Endothelial cell of umbilical vein (primary cell): ENCODE results near the gene CAMSAP1.

ENCODE experiments used
- EZH2 ChIP-seq: IDR thresholded peaks from 2 replicates; pipeline ENCODE4 v1.6.1; 2012; ENCODE audit warnings: borderline replicate concordance, low read depth, mild to moderate bottlenecking, moderate library complexity, low read length, inconsistent platforms; ENCODE audit not compliant: severe bottlenecking
- FOS ChIP-seq: IDR thresholded peaks from 2 replicates; pipeline ENCODE4 v1.6.1; 2011; ENCODE audit warnings: mild to moderate bottlenecking, low read length, moderate library complexity, borderline replicate concordance; ENCODE audit not compliant: insufficient read depth
- JUN ChIP-seq: IDR thresholded peaks from 2 replicates; pipeline ENCODE4 v1.6.1; 2011; ENCODE audit warnings: borderline replicate concordance, low read depth; ENCODE audit not compliant: insufficient read length, insufficient read depth
- MYC ChIP-seq: IDR thresholded peaks from one replicate; pipeline ENCODE4 v1.6.1; 2011; ENCODE audit warnings: mild to moderate bottlenecking, low read depth, low read length
- POLR2A ChIP-seq: IDR thresholded peaks from 2 replicates; pipeline ENCODE4 v1.6.1; 2012; ENCODE audit warnings: low read depth, mild to moderate bottlenecking, control low read depth, low read length
- POLR2AphosphoS5 ChIP-seq: IDR thresholded peaks from 2 replicates; pipeline ENCODE4 v1.6.1; 2012; ENCODE audit warnings: low read depth, mild to moderate bottlenecking, control low read depth, low read length, moderate library complexity; ENCODE audit not compliant: insufficient read depth
- TF ChIP-seq, protein P1 (sequence below), 2 donors: IDR thresholded peaks; 1 replicate in 1 of 2; 2 replicates in 1 of 2; pipeline ENCODE4 v1.5.1; 2011; ENCODE audit warnings: low read length in 2 of 2, mild to moderate bottlenecking in 2 of 2, moderate library complexity in 2 of 2, control low read depth in 1 of 2, inconsistent platforms in 1 of 2, low read depth in 1 of 2; ENCODE audit not compliant: insufficient read depth in 1 of 2; ENCODE audit errors: extremely low read depth in 1 of 2
- TF ChIP-seq, protein P2 (sequence below): IDR thresholded peaks from 2 replicates; pipeline ENCODE4 v1.6.1; 2011; ENCODE audit not compliant: insufficient read depth, insufficient read length

DNA sequence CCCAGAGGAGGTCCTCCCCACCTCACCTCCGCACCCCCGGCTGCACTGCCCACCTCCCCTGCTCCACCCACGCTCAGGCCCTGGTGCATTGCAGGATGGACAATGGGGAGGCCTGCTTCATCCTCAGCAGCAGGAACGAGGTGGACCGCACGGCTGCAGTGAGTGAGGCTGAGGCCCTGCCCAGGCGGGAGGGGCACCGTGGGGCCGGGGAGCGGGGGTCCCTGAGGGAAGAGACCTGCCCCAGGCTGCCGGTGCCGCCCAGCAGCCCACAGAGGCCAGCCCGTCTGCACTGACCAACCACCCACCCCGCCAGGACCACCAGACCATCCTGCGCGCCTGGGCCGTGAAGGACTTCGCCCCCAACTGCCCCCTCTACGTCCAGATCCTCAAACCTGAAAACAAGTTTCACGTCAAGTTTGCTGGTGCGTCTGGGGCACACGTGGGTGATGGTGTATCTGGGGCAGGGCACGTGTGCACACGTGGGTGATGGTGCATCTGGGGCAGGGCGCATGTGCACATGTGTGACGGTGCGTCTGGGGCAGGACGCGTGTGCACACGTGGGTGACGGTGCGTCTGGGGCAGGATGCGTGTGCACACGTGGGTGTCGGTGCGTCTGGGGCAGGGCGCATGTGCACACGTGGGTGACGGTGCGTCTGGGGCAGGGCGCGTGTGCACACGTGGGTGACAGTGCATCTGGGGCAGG is 138.7 kb downstream of the CAMSAP1 start:
- TF ChIP-seq, protein P1, sequence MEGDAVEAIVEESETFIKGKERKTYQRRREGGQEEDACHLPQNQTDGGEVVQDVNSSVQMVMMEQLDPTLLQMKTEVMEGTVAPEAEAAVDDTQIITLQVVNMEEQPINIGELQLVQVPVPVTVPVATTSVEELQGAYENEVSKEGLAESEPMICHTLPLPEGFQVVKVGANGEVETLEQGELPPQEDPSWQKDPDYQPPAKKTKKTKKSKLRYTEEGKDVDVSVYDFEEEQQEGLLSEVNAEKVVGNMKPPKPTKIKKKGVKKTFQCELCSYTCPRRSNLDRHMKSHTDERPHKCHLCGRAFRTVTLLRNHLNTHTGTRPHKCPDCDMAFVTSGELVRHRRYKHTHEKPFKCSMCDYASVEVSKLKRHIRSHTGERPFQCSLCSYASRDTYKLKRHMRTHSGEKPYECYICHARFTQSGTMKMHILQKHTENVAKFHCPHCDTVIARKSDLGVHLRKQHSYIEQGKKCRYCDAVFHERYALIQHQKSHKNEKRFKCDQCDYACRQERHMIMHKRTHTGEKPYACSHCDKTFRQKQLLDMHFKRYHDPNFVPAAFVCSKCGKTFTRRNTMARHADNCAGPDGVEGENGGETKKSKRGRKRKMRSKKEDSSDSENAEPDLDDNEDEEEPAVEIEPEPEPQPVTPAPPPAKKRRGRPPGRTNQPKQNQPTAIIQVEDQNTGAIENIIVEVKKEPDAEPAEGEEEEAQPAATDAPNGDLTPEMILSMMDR (IDR thresholded peaks at IDR 0.05; ENCODE audit: extremely low read depth in 1 of 2, insufficient read depth in 1 of 2, low read depth in 1 of 2, low read length in 2 of 2) = no peak
- TF ChIP-seq POLR2A = no peak
- TF ChIP-seq, protein P2, sequence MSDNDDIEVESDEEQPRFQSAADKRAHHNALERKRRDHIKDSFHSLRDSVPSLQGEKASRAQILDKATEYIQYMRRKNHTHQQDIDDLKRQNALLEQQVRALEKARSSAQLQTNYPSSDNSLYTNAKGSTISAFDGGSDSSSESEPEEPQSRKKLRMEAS = no peak
- TF ChIP-seq MYC = no peak
- no peak for TF ChIP-seq POLR2AphosphoS5
- no peak for TF ChIP-seq EZH2
- TF ChIP-seq FOS = no peak
- TF ChIP-seq JUN = no peak
